Caco-2 (cell line): ENCODE results near the gene GNAS-AS1. TPM values are rescaled to one million over a fixed set of nuclear protein-coding genes. Genes with fewer than 3 reads are reported as not detected.
A peak's percentile ranks its signal among the peaks of the same experiment; 100 is the strongest.

Source experiments
- BruUV-seq: library from RNA; stranded (reverse); fragments of 400-500 nt; replicated peaks from 2 replicates; lab custom pipeline; 2021; lab: Mats Ljungman, UMichigan
- CTCF ChIA-PET: fragments of 300-600 bp; sonication (Branson Sonifier 250); formaldehyde crosslinking; loops from one replicate; lab custom pipeline; 2022; ENCODE audit warnings: antibody characterized with exemption; lab: Charles Lee
- POLR2A ChIA-PET: fragments of 300-600 bp; sonication (Branson Sonifier 250); formaldehyde crosslinking; loops from one replicate; lab custom pipeline; 2022; ENCODE audit warnings: antibody characterized with exemption; lab: Charles Lee
- DNase-seq, 2 experiments: peaks; one replicate each; pipeline versions ENCODE4 v3.0.0 to v3.0.0-alpha.2; 2020 to 2022
- H3K27me3 ChIP-seq: replicated peaks from 2 replicates; pipeline ENCODE4 v1.6.0; 2011; ENCODE audit warnings: low read length; ENCODE audit not compliant: control insufficient read depth, insufficient read depth
- H3K36me3 ChIP-seq: 2 replicates; pipeline ENCODE4 v1.5.1; 2011; ENCODE audit warnings: low read length; ENCODE audit not compliant: control insufficient read depth, insufficient read depth
- H3K4me1 ChIP-seq: fragments of 250-450 bp; sonication (Bioruptor Pico); 2 replicates; pipeline ENCODE4 v1.5.1; 2020; ENCODE audit warnings: mild to moderate bottlenecking
- H3K4me3 ChIP-seq: 2 replicates; pipeline ENCODE4 v1.5.1; 2011; ENCODE audit warnings: low read depth, mild to moderate bottlenecking, control low read depth, low read length
- H3K9me3 ChIP-seq: fragments of 250-450 bp; sonication (Bioruptor Pico); 2 replicates; pipeline ENCODE4 v1.5.1; 2020; ENCODE audit warnings: mild to moderate bottlenecking, moderate library complexity
- H3K27ac Mint-ChIP-seq: one replicate; pipeline ENCODE4 v1.8.0; 2022; ENCODE audit warnings: mixed read lengths; ENCODE audit not compliant: unreplicated experiment
- H3K27me3 Mint-ChIP-seq: one replicate; pipeline ENCODE4 v1.8.0; 2022; ENCODE audit warnings: mixed read lengths; ENCODE audit not compliant: insufficient read depth, unreplicated experiment
- H3K36me3 Mint-ChIP-seq: one replicate; pipeline ENCODE4 v1.8.0; 2022; ENCODE audit warnings: mild to moderate bottlenecking, mixed read lengths; ENCODE audit not compliant: insufficient read depth, unreplicated experiment
- H3K4me1 Mint-ChIP-seq: one replicate; pipeline ENCODE4 v1.8.0; 2022; ENCODE audit warnings: low read depth, mixed read lengths; ENCODE audit not compliant: unreplicated experiment
- H3K4me3 Mint-ChIP-seq: one replicate; pipeline ENCODE4 v1.8.0; 2022; ENCODE audit warnings: mild to moderate bottlenecking, moderate library complexity, mixed read lengths; ENCODE audit not compliant: unreplicated experiment
- H3K9me3 Mint-ChIP-seq: one replicate; pipeline ENCODE4 v1.8.0; 2022; ENCODE audit warnings: mixed read lengths; ENCODE audit not compliant: unreplicated experiment
- CTCF ChIP-seq, 2 experiments: fragments of 200-600 bp in 1 of 2; IDR thresholded peaks; 1 replicate in 1 of 2; 2 replicates in 1 of 2; pipeline versions ENCODE4 v1.5.1 to v1.8.0; 2011 to 2022; ENCODE audit warnings: antibody characterized with exemption in 1 of 2, control low read depth in 1 of 2, inconsistent platforms in 1 of 2, low read depth in 1 of 2, low read length in 1 of 2, mild to moderate bottlenecking in 1 of 2, moderate library complexity in 1 of 2; ENCODE audit not compliant: insufficient read depth in 1 of 2, severe bottlenecking in 1 of 2, unreplicated experiment in 1 of 2
- intact Hi-C: fragments of 100-400 bp; cut with micrococcal nuclease; formaldehyde crosslinking; loops from one replicate; pipeline ENCODE4 v1.10.0; 2022; ENCODE audit not compliant: unreplicated experiment
- total RNA-seq: library from RNA; stranded (reverse); gene quantifications from 2 replicates; pipeline ENCODE4 v1.2.3, GENCODE V29; 2022

The GNAS-AS1 gene
- total RNA-seq, 1 experiment from 2014 or later: 5.1 TPM

DNA sequence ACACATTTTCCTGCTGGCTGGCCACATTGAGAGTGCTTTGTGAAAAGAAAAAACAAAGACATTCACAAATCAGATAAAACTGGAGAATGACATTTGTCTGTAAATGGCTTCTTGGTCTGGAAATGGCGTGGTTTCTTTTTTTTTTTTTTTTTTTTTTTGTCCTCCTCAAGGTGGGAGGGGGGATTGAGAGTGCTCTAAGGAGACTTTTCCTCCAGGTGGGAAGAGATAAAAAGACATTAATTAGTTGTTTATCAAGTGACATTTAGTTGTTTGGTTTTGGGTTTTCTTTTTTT is 42.2 kb upstream of the GNAS-AS1 start:
- Histone ChIP-seq H3K27me3 (no peaks in the 10 kb centered on the region), H3K36me3 (no peaks in the 10 kb centered on the region), H3K9me3 (no peaks in the 10 kb centered on the region), H3K4me1 (peaks cover 26% of the 10 kb centered on the region), H3K4me3 (peak overlapping the region; percentile 98)
- DNase-seq: no peak
- H3K9me3 Mint-ChIP-seq: no peaks in the 10 kb centered on the region
- TF ChIP-seq CTCF (IDR thresholded peaks at IDR 0.05; ENCODE audit: insufficient read depth in 1 of 2, low read depth in 1 of 2, low read length in 1 of 2, severe bottlenecking in 1 of 2, unreplicated experiment in 1 of 2): no peak
- peak overlapping the region; percentile 95 for H3K27ac Mint-ChIP-seq
- CTCF ChIA-PET: no interaction called here
- H3K4me1 Mint-ChIP-seq: peaks cover 15% of the 10 kb centered on the region
- H3K36me3 Mint-ChIP-seq: peaks cover 68% of the 10 kb centered on the region
- no peaks in the 10 kb centered on the region for H3K27me3 Mint-ChIP-seq
- intact Hi-C loops: loop anchor here (2.0 kb wide), 1 partner anchor 88 kb away; the partner anchor contains the start of gene NELFCD
- POLR2A ChIA-PET: no interaction called here
- H3K4me3 Mint-ChIP-seq: peak overlapping the region; percentile 99
- BruUV-seq: no TSS peak

DNA sequence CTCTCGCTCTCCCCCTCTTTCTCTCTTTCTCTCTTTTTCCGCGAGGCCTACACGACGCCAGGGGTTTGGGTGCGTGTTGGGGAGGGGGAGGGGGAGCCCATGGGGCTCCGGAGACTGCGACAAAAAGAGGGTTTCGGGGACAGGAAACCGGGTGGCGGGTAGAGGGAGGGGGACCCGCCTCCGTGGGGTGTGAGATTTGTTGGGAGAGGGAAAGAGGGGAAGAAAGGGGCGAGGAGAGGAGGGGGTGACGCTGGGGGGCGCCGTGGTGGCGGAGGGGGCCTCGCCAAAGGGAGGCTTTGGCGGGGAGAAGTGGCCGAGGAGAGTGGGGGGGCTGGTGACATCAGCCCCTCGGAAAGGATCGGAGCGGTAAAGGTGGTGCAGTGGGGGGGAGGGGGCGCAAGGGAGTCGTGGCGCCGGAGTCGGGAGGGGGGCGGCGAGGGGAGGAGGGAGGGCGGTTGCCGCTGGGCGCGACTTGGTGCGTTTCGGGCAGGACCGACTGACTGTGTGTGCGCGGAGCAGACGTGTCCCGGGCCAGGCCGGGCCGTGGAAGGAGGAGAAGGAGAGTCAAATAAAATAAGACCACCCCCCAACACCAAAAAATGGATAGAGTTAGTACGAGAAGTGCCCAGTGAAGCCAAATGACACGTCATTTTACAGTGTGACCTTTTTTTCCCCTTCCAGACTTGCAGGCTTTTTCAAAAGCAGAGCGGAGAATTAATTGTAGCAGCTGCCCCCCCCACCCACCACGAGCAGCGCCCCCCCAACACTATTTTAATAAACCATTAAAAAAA is 41.6 kb upstream of the GNAS-AS1 start:
- Mint-ChIP-seq H3K4me3 (peak overlapping the region; percentile 99), H3K27me3 (no peaks in the 10 kb centered on the region), H3K9me3 (no peaks in the 10 kb centered on the region), H3K27ac (peak overlapping the region; percentile 95), H3K4me1 (peaks cover 15% of the 10 kb centered on the region), H3K36me3 (peaks cover 63% of the 10 kb centered on the region)
- no peaks in the 10 kb centered on the region for H3K9me3 ChIP-seq
- DNase-seq: peak; percentile 89 to 92
- intact Hi-C loops: loop anchor here (2.0 kb wide), 1 partner anchor 88 kb away; the partner anchor contains the start of gene NELFCD
- H3K4me3 ChIP-seq: peak overlapping the region; percentile 98
- no peaks in the 10 kb centered on the region for H3K27me3 ChIP-seq
- CTCF ChIA-PET: interaction anchor here (0.6 kb wide), 1 partner anchor 318 kb away, joined by 3 read pairs; no protein-coding TSS in a partner anchor
- peaks cover 26% of the 10 kb centered on the region for H3K4me1 ChIP-seq
- TF ChIP-seq CTCF (IDR thresholded peaks at IDR 0.05; ENCODE audit: insufficient read depth in 1 of 2, low read depth in 1 of 2, low read length in 1 of 2, severe bottlenecking in 1 of 2, unreplicated experiment in 1 of 2): peak; percentile 13 to 18
- no TSS peak for BruUV-seq
- POLR2A ChIA-PET: no interaction called here
- H3K36me3 ChIP-seq: no peaks in the 10 kb centered on the region

GRCh38 chr20:58891718-58892140 is 41.0 kb upstream of the GNAS-AS1 start:
- Histone ChIP-seq H3K4me1 (peaks cover 26% of the 10 kb centered on the region), H3K4me3 (peak overlapping the region; percentile 98), H3K27me3 (no peaks in the 10 kb centered on the region), H3K9me3 (no peaks in the 10 kb centered on the region), H3K36me3 (no peaks in the 10 kb centered on the region)
- peaks cover 56% of the 10 kb centered on the region for H3K36me3 Mint-ChIP-seq
- ChIA-PET CTCF (interaction anchor here (0.6 kb wide), 1 partner anchor 319 kb away, joined by 3 read pairs; no protein-coding TSS in a partner anchor), POLR2A (interaction anchor here (0.5 to 1.1 kb wide), 4 partner anchors 12 to 188 kb away, joined by 3 to 7 read pairs (median 5); partner anchors contain the start of gene ATP5F1E)
- peaks cover 15% of the 10 kb centered on the region for H3K4me1 Mint-ChIP-seq
- no peaks in the 10 kb centered on the region for H3K27me3 Mint-ChIP-seq
- intact Hi-C loops: loop anchor here (2.0 kb wide), 2 partner anchors 89 to 141 kb away; partner anchors contain the start of genes ATP5F1E and NELFCD
- no peak for TF ChIP-seq CTCF (IDR thresholded peaks at IDR 0.05; ENCODE audit: insufficient read depth in 1 of 2, low read depth in 1 of 2, low read length in 1 of 2, severe bottlenecking in 1 of 2, unreplicated experiment in 1 of 2)
- peak; percentile 72 to 73 for DNase-seq
- peak overlapping the region; percentile 95 for H3K27ac Mint-ChIP-seq
- BruUV-seq: no TSS peak
- peak overlapping the region; percentile 99 for H3K4me3 Mint-ChIP-seq
- no peaks in the 10 kb centered on the region for H3K9me3 Mint-ChIP-seq
